ENCODE results near the gene MPHOSPH9. TPM values are rescaled to one million over a fixed set of nuclear protein-coding genes. Genes with fewer than 3 reads are reported as not detected.

The MPHOSPH9 gene
- total and polyA plus RNA-seq, 2 donors (not counting 1 experiment from before 2014, with no cell fraction given): 11.8 to 45.1 TPM

- Histone ChIP-seq H3K4me2 (replicated peaks; ENCODE audit: low read depth, low read length, poor library complexity, severe bottlenecking) (peak overlapping the region; percentile 82), H2AFZ (ENCODE audit: insufficient read depth, low read depth, low read length, poor library complexity, severe bottlenecking) (peak overlapping the region; percentile 96), H4K20me1 (ENCODE audit: control insufficient read depth, insufficient read depth, low read length, poor library complexity, severe bottlenecking) (peaks cover 18% of the 10 kb centered on the region), H3K4me1 (ENCODE audit: control insufficient read depth in 2 of 2, insufficient read depth in 2 of 2, low read length in 2 of 2) (peaks cover 47 to 56% of the 10 kb centered on the region in 2 donors), H3K9me3 (ENCODE audit: control extremely low read depth in 1 of 3, control insufficient read depth in 2 of 3, insufficient read depth in 1 of 3, low read length in 2 of 3) (no peaks in the 10 kb centered on the region), H3K36me3 (replicated peaks in 1 of 2; ENCODE audit: control extremely low read depth in 1 of 2, control insufficient read depth in 1 of 2, extremely low read depth in 1 of 2, insufficient read depth in 2 of 2, low read length in 1 of 2) (no peaks in the 10 kb centered on the region), H3K27ac (ENCODE audit: low read length in 2 of 2) (peak overlapping the region; percentile 63 to 81), H3K9ac (ENCODE audit: low read length) (peak overlapping the region; percentile 86), H3K27me3 (replicated peaks in 1 of 4; ENCODE audit: control extremely low read depth in 1 of 4, control insufficient read depth in 3 of 4, insufficient read depth in 4 of 4, low read length in 3 of 4) (no peaks in the 10 kb centered on the region), H3K4me3 (ENCODE audit: control extremely low read depth in 1 of 5, extremely low read depth in 1 of 5, insufficient read depth in 1 of 5, low read depth in 2 of 5, low read length in 4 of 5) (peak overlapping the region; percentile 88 to 99 (median 96)), H3K79me2 (ENCODE audit: control insufficient read depth, insufficient read depth, low read length) (peaks cover 74% of the 10 kb centered on the region)
- peak overlapping the region; percentile 92 for H3K4me3 Mint-ChIP-seq
- H3K27ac Mint-ChIP-seq: peak overlapping the region; percentile 95
- intact Hi-C loops (cut with micrococcal nuclease): loop anchor here (1.0 to 5.0 kb wide), 4 partner anchors 82 to 740 kb away; partner anchors contain the start of genes CCDC92, KMT5A, PITPNM2 and ZNF664
- H3K27me3 Mint-ChIP-seq: no peaks in the 10 kb centered on the region
- CTCF ChIA-PET: interaction anchor here (0.7 to 4.2 kb wide), 10 partner anchors 9 to 595 kb away, joined by 3 to 31 read pairs (median 4); no protein-coding TSS in a partner anchor
- no peak for DNase-seq
- no peaks in the 10 kb centered on the region for H3K9me3 Mint-ChIP-seq (ENCODE audit: insufficient read depth)
- H3K4me1 Mint-ChIP-seq: peaks cover 64% of the 10 kb centered on the region
- WGBS (ENCODE audit: insufficient coverage): 0% methylated on average over 14 of the region's 15 CpGs
- ATAC-seq (ENCODE audit: low read depth): no peak
- TF ChIP-seq CTCF (IDR thresholded peaks at IDR 0.05) (no peak), EZH2 (IDR thresholded peaks at IDR 0.05; ENCODE audit: borderline replicate concordance, insufficient read depth, low read depth, low read length, poor library complexity, severe bottlenecking) (no peak)
- POLR2A ChIA-PET: interaction anchor here (0.6 to 2.3 kb wide), 12 partner anchors 35 to 731 kb away, joined by 3 to 26 read pairs (median 6); partner anchors contain the start of genes KNTC1, OGFOD2, PITPNM2 and RSRC2
These were observed 502 bp downstream of the MPHOSPH9 start for GRCh38 chr12:123232472-123232806.

GRCh38 chr12:123231931-123232330 is 1.0 kb downstream of the MPHOSPH9 start:
- ATAC-seq (ENCODE audit: low read depth) (no peak), DNase-seq (no peak)
- Histone ChIP-seq H2AFZ (ENCODE audit: insufficient read depth, low read depth, low read length, poor library complexity, severe bottlenecking) (peak overlapping the region; percentile 96), H3K27me3 (replicated peaks in 1 of 4; ENCODE audit: control extremely low read depth in 1 of 4, control insufficient read depth in 3 of 4, insufficient read depth in 4 of 4, low read length in 3 of 4) (no peaks in the 10 kb centered on the region), H4K20me1 (ENCODE audit: control insufficient read depth, insufficient read depth, low read length, poor library complexity, severe bottlenecking) (peaks cover 17% of the 10 kb centered on the region), H3K4me1 (ENCODE audit: control insufficient read depth in 2 of 2, insufficient read depth in 2 of 2, low read length in 2 of 2) (peaks cover 42 to 50% of the 10 kb centered on the region in 2 donors), H3K79me2 (ENCODE audit: control insufficient read depth, insufficient read depth, low read length) (peaks cover 74% of the 10 kb centered on the region), H3K36me3 (replicated peaks in 1 of 2; ENCODE audit: control extremely low read depth in 1 of 2, control insufficient read depth in 1 of 2, extremely low read depth in 1 of 2, insufficient read depth in 2 of 2, low read length in 1 of 2) (no peaks in the 10 kb centered on the region), H3K9ac (ENCODE audit: low read length) (peak overlapping the region; percentile 86), H3K4me3 (ENCODE audit: control extremely low read depth in 1 of 5, extremely low read depth in 1 of 5, insufficient read depth in 1 of 5, low read depth in 2 of 5, low read length in 4 of 5) (peak overlapping the region; percentile 88 to 99 (median 96)), H3K4me2 (replicated peaks; ENCODE audit: low read depth, low read length, poor library complexity, severe bottlenecking) (peak overlapping the region; percentile 82), H3K9me3 (ENCODE audit: control extremely low read depth in 1 of 3, control insufficient read depth in 2 of 3, insufficient read depth in 1 of 3, low read length in 2 of 3) (no peaks in the 10 kb centered on the region), H3K27ac (ENCODE audit: low read length in 2 of 2) (peak overlapping the region in 1 of 2 donors; percentile 63)
- no peak for TF ChIP-seq CTCF (IDR thresholded peaks at IDR 0.05)
- no peak for TF ChIP-seq EZH2 (IDR thresholded peaks at IDR 0.05; ENCODE audit: borderline replicate concordance, insufficient read depth, low read depth, low read length, poor library complexity, severe bottlenecking)
- Mint-ChIP-seq H3K4me3 (peak overlapping the region; percentile 92), H3K9me3 (ENCODE audit: insufficient read depth) (no peaks in the 10 kb centered on the region), H3K27me3 (no peaks in the 10 kb centered on the region), H3K27ac (peak overlapping the region; percentile 64), H3K4me1 (peaks cover 60% of the 10 kb centered on the region)
- intact Hi-C loops (cut with micrococcal nuclease): loop anchor here (1.0 to 5.0 kb wide), 4 partner anchors 81 to 741 kb away; partner anchors contain the start of genes CCDC92, KMT5A, PITPNM2 and ZNF664
- WGBS (ENCODE audit: insufficient coverage): 28% methylated on average over 2 of the region's 5 CpGs
- POLR2A ChIA-PET: interaction anchor here (1.0 to 2.3 kb wide), 4 partner anchors 80 to 705 kb away, joined by 3 to 26 read pairs (median 10); partner anchors contain the start of genes KNTC1, OGFOD2, PITPNM2 and RSRC2
- CTCF ChIA-PET: interaction anchor here (0.7 to 4.2 kb wide), 6 partner anchors 9 to 594 kb away, joined by 3 to 31 read pairs (median 4); no protein-coding TSS in a partner anchor
